ENCODE data around the gene OPTC.

OPTC gene

DNA sequence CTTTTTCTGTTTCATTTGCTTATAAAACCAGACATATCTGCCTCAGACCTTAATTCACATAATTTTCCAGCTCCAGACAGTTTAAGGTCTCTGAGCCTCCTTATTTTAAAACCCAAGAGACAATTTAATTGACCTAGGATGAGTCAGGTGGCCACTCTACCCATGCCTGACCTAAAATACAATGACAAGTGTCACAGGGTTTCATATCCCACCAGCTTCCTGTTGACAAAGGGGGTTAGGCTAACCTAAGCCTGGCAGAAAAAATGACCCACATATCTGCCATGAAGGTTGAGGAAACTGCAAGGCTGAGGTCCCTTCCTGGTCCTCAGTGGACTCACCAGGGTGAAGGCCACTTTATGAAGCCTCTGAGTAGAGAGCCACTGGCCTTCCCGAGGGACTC lies 52.3 kb downstream of the OPTC start:
- TF ChIP-seq, protein P1, sequence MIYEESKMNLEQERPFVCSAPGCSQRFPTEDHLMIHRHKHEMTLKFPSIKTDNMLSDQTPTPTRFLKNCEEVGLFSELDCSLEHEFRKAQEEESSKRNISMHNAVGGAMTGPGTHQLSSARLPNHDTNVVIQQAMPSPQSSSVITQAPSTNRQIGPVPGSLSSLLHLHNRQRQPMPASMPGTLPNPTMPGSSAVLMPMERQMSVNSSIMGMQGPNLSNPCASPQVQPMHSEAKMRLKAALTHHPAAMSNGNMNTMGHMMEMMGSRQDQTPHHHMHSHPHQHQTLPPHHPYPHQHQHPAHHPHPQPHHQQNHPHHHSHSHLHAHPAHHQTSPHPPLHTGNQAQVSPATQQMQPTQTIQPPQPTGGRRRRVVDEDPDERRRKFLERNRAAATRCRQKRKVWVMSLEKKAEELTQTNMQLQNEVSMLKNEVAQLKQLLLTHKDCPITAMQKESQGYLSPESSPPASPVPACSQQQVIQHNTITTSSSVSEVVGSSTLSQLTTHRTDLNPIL (CRISPR knock-in tag; IDR thresholded peaks at IDR 0.05; ENCODE audit: low read depth) = no peak
- TF ChIP-seq ZFP30 (CRISPR knock-in tag; IDR thresholded peaks at IDR 0.05) (no peak), ZNF565 (CRISPR knock-in tag; conservative IDR thresholded peaks at IDR 0.05; ENCODE audit: low read depth) (no peak), GLIS3 (CRISPR knock-in tag; IDR thresholded peaks at IDR 0.05) (no peak), CSDC2 (CRISPR knock-in tag; IDR thresholded peaks at IDR 0.05) (no peak), ZFP3 (CRISPR knock-in tag; IDR thresholded peaks at IDR 0.05) (no peak), TCF4 (CRISPR knock-in tag; IDR thresholded peaks at IDR 0.05; ENCODE audit: borderline replicate concordance) (no peak), ISL1 (CRISPR knock-in tag; IDR thresholded peaks at IDR 0.05) (no peak), ESRRG (CRISPR knock-in tag; IDR thresholded peaks at IDR 0.05) (no peak), OSR1 (CRISPR knock-in tag; IDR thresholded peaks at IDR 0.05) (no peak)
- TF ChIP-seq, protein P2, sequence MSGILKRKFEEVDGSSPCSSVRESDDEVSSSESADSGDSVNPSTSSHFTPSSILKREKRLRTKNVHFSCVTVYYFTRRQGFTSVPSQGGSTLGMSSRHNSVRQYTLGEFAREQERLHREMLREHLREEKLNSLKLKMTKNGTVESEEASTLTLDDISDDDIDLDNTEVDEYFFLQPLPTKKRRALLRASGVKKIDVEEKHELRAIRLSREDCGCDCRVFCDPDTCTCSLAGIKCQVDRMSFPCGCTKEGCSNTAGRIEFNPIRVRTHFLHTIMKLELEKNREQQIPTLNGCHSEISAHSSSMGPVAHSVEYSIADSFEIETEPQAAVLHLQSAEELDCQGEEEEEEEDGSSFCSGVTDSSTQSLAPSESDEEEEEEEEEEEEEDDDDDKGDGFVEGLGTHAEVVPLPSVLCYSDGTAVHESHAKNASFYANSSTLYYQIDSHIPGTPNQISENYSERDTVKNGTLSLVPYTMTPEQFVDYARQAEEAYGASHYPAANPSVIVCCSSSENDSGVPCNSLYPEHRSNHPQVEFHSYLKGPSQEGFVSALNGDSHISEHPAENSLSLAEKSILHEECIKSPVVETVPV (CRISPR knock-in tag; IDR thresholded peaks at IDR 0.05) = no peak
- ATAC-seq = no peak

DNA sequence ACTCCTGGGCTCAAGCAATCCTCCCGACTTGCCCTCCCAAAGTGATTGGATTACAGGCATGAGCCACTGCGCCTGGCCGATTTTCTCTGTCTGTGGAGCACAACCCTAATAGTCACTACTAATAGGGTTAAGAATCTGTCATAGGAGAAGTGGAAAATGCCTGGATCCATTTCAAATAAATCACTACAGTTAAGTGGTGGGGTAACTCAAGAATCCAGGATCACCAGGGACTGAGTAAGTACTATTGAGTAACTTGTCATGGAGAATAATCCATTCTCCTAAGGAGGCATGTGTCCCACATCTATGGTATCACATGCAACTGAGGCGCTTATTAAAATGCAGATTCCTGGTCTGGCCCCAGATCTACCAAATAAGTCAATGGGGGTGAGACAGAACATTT lies 53.2 kb downstream of the OPTC start:
- peak; percentile 18; the same call in 2 of the 3 replicates for ATAC-seq
- TF ChIP-seq, protein P3, sequence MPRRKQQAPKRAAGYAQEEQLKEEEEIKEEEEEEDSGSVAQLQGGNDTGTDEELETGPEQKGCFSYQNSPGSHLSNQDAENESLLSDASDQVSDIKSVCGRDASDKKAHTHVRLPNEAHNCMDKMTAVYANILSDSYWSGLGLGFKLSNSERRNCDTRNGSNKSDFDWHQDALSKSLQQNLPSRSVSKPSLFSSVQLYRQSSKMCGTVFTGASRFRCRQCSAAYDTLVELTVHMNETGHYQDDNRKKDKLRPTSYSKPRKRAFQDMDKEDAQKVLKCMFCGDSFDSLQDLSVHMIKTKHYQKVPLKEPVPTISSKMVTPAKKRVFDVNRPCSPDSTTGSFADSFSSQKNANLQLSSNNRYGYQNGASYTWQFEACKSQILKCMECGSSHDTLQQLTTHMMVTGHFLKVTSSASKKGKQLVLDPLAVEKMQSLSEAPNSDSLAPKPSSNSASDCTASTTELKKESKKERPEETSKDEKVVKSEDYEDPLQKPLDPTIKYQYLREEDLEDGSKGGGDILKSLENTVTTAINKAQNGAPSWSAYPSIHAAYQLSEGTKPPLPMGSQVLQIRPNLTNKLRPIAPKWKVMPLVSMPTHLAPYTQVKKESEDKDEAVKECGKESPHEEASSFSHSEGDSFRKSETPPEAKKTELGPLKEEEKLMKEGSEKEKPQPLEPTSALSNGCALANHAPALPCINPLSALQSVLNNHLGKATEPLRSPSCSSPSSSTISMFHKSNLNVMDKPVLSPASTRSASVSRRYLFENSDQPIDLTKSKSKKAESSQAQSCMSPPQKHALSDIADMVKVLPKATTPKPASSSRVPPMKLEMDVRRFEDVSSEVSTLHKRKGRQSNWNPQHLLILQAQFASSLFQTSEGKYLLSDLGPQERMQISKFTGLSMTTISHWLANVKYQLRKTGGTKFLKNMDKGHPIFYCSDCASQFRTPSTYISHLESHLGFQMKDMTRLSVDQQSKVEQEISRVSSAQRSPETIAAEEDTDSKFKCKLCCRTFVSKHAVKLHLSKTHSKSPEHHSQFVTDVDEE (CRISPR knock-in tag; IDR thresholded peaks at IDR 0.05) = no peak
- TF ChIP-seq, protein P1 (CRISPR knock-in tag; IDR thresholded peaks at IDR 0.05; ENCODE audit: low read depth) = no peak

DNA sequence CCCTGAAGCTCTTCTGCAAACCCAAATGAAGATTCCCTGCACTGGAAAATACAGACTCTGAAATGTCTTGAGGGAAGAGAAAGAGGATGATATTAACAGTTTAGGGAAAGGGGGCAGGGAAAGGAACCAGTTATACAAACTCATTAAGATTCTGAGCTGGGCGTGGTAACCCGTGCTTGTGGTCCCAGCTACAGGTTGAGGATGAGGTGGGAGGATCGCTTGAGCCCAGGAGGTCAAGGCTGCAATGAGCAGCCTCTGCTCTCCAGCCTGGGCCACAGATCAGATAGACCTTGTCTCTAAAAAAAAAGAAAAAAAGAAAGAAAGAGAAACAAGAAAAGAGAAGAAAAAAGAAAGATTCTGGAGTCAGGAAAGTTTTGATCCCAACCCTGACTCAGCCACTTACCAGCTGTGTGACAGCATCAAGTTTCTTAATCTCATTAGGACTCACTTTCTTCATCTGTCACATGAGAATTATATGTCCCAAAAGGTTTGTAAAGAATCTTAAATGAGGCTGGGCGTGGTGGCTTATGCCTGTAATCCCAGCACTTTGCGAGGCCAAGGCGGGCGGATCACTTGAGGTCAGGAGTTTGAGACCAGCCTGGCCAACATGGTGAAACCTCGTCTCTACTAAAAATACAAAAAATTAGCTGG lies 53.9 kb downstream of the OPTC start:
- no peak for ATAC-seq

DNA sequence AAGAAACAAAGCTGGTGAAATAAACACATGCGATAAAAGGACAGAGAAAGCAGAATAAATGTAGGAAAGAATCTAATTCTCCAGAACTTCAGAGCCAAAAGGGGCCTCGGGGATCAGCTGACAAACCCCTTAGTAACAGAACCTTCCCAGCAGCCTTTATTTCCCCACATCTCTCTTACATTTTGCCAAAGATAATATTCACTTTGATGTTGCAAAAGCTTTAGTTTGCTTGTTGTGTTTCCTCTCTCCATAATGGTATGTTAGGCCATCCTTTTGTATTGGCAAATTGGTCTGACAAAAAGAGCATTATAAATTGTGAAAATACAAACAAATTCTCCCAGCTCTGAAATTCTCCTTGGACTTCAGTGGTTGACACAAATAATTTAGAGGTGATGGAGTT lies 54.9 kb downstream of the OPTC start:
- no peak for ATAC-seq
- no peak for TF ChIP-seq PPARA (CRISPR knock-in tag; IDR thresholded peaks at IDR 0.05; ENCODE audit: borderline replicate concordance)
- TF ChIP-seq ZFP3 (CRISPR knock-in tag; IDR thresholded peaks at IDR 0.05) = no peak
- TF ChIP-seq TOX (CRISPR knock-in tag; IDR thresholded peaks at IDR 0.05; ENCODE audit: borderline replicate concordance) = no peak
- TF ChIP-seq BACH2 (CRISPR knock-in tag; IDR thresholded peaks at IDR 0.05; ENCODE audit: borderline replicate concordance) = no peak

More for the DNA sequence above, 53.9 kb downstream of the OPTC start:
- TF ChIP-seq OSR1 (CRISPR knock-in tag; IDR thresholded peaks at IDR 0.05) (no peak), PPARA (CRISPR knock-in tag; IDR thresholded peaks at IDR 0.05; ENCODE audit: borderline replicate concordance) (no peak), RARB (CRISPR knock-in tag; IDR thresholded peaks at IDR 0.05) (no peak), ISL1 (CRISPR knock-in tag; IDR thresholded peaks at IDR 0.05) (no peak), ZFP3 (CRISPR knock-in tag; IDR thresholded peaks at IDR 0.05) (no peak), ZNF8 (CRISPR knock-in tag; IDR thresholded peaks at IDR 0.05) (no peak), ESRRG (CRISPR knock-in tag; IDR thresholded peaks at IDR 0.05) (no peak), ARNTL (CRISPR knock-in tag; IDR thresholded peaks at IDR 0.05; ENCODE audit: borderline replicate concordance, low read depth) (no peak), ZC3H10 (CRISPR knock-in tag; IDR thresholded peaks at IDR 0.05) (no peak), GLIS3 (CRISPR knock-in tag; IDR thresholded peaks at IDR 0.05) (no peak), BACH2 (CRISPR knock-in tag; IDR thresholded peaks at IDR 0.05; ENCODE audit: borderline replicate concordance) (no peak)
- TF ChIP-seq, protein P3 (CRISPR knock-in tag; IDR thresholded peaks at IDR 0.05) = no peak

All from SK-N-SH treated with all-trans-retinoic acid at 6 μM for 48 hours (cell line).